IMR-90 (cell line): ENCODE data around the gene ZFP92. TPM values are rescaled to one million over a fixed set of nuclear protein-coding genes. Genes with fewer than 3 reads are reported as not detected.

Experiments
- ATAC-seq: fragments of 200-7000 bp; cut with Tn5 transposase; 2 replicates; pipeline ENCODE4 v1.9.1; 2020; ENCODE audit warnings: low read depth, mild to moderate bottlenecking, moderate library complexity
- BruUV-seq: library from RNA; stranded (reverse); fragments of 400-500 nt; replicated peaks from 2 replicates; lab custom pipeline; 2021; lab: Mats Ljungman, UMichigan
- CTCF ChIA-PET: fragments of 300-600 bp; formaldehyde crosslinking; extraction: SDS; loops from one replicate; lab custom pipeline; 2021; ENCODE audit warnings: antibody characterized with exemption; lab: Yijun Ruan, JAX
- POLR2A ChIA-PET: fragments of 300-600 bp; sonication (Branson Sonifier 250); formaldehyde crosslinking; loops from one replicate; lab custom pipeline; 2022; ENCODE audit warnings: antibody characterized with exemption; ENCODE audit not compliant: unreplicated experiment; lab: Charles Lee
- DNase-seq: peaks from one replicate; pipeline ENCODE4 v3.0.0; 2013
- H2AFZ ChIP-seq: replicated peaks from 2 replicates; pipeline ENCODE3; 2013; ENCODE audit warnings: low read length, mild to moderate bottlenecking; ENCODE audit not compliant: poor library complexity
- H2AK5ac ChIP-seq: 2 replicates; pipeline ENCODE4 v1.6.1; 2013; ENCODE audit warnings: low read depth, low read length, inconsistent platforms
- H2AK9ac ChIP-seq: replicated peaks from 2 replicates; pipeline ENCODE3; 2013; ENCODE audit warnings: mild to moderate bottlenecking, low read depth, low read length, moderate library complexity; ENCODE audit not compliant: poor library complexity
- H2BK120ac ChIP-seq: 2 replicates; pipeline ENCODE4 v1.6.1; 2013; ENCODE audit warnings: low read depth, low read length, inconsistent platforms
- H2BK15ac ChIP-seq: 3 replicates; pipeline ENCODE4 v1.6.1; 2013; ENCODE audit warnings: low read depth, low read length, inconsistent platforms
- H2BK20ac ChIP-seq: 2 replicates; pipeline ENCODE4 v1.6.1; 2013; ENCODE audit warnings: low read depth, mild to moderate bottlenecking, inconsistent platforms, low read length, moderate library complexity
- H2BK5ac ChIP-seq: 2 replicates; pipeline ENCODE4 v1.6.1; 2013; ENCODE audit warnings: mild to moderate bottlenecking, low read depth, low read length, inconsistent platforms; ENCODE audit not compliant: poor library complexity, severe bottlenecking
- H3K14ac ChIP-seq: replicated peaks from 2 replicates; pipeline ENCODE4 v1.6.1; 2013; ENCODE audit warnings: low read depth, low read length, inconsistent platforms
- H3K18ac ChIP-seq: 2 replicates; pipeline ENCODE4 v1.6.1; 2013; ENCODE audit warnings: low read depth, low read length, control low read depth
- H3K23ac ChIP-seq: 2 replicates; pipeline ENCODE4 v1.6.1; 2013; ENCODE audit warnings: low read depth, low read length, inconsistent platforms
- H3K27ac ChIP-seq: 2 replicates; pipeline ENCODE4 v1.5.1; 2013; ENCODE audit warnings: mild to moderate bottlenecking, control low read depth, low read length; ENCODE audit not compliant: insufficient read depth
- H3K27me3 ChIP-seq: 2 replicates; pipeline ENCODE4 v1.6.1; 2013; ENCODE audit warnings: low read length; ENCODE audit not compliant: control insufficient read depth, insufficient read depth
- H3K36me3 ChIP-seq: 2 replicates; pipeline ENCODE4 v1.6.1; 2013; ENCODE audit warnings: low read length, mixed read lengths; ENCODE audit not compliant: control insufficient read depth, insufficient read depth
- H3K4ac ChIP-seq: 2 replicates; pipeline ENCODE4 v1.6.1; 2013; ENCODE audit warnings: low read depth, low read length, inconsistent platforms
- H3K4me1 ChIP-seq: 2 replicates; pipeline ENCODE4 v1.6.1; 2013; ENCODE audit warnings: low read length, mixed read lengths; ENCODE audit not compliant: control insufficient read depth, insufficient read depth
- H3K4me2 ChIP-seq: 2 replicates; pipeline ENCODE4 v1.6.1; 2013; ENCODE audit warnings: low read depth, mild to moderate bottlenecking, control low read depth, low read length, moderate library complexity
- H3K4me3 ChIP-seq: 2 replicates; pipeline ENCODE4 v1.5.1; 2013; ENCODE audit warnings: low read depth, mild to moderate bottlenecking, control low read depth, low read length, moderate library complexity; ENCODE audit not compliant: insufficient read depth
- H3K56ac ChIP-seq: 2 replicates; pipeline ENCODE4 v1.6.1; 2013; ENCODE audit warnings: low read length, inconsistent platforms; ENCODE audit not compliant: insufficient read depth; ENCODE audit errors: extremely low read depth
- H3K79me1 ChIP-seq, 2 experiments: 2 replicates each; pipeline ENCODE4 v1.6.1; 2013; ENCODE audit warnings: low read length in 2 of 2, inconsistent platforms in 1 of 2, low read depth in 1 of 2
- H3K9ac ChIP-seq: 2 replicates; pipeline ENCODE4 v1.6.1; 2013; ENCODE audit warnings: low read depth, low read length, control low read depth
- H3K9me1 ChIP-seq: 2 replicates; pipeline ENCODE4 v1.6.1; 2013; ENCODE audit warnings: low read length, inconsistent platforms; ENCODE audit not compliant: insufficient read depth
- H3K9me3 ChIP-seq: 2 replicates; pipeline ENCODE4 v1.6.1; 2013; ENCODE audit warnings: low read length; ENCODE audit not compliant: control insufficient read depth, insufficient read depth
- H4K20me1 ChIP-seq: 2 replicates; pipeline ENCODE4 v1.6.1; 2013; ENCODE audit warnings: low read length, inconsistent platforms; ENCODE audit not compliant: insufficient read depth
- H4K5ac ChIP-seq: 2 replicates; pipeline ENCODE4 v1.6.1; 2013; ENCODE audit warnings: mild to moderate bottlenecking, low read depth, low read length, control low read depth
- H4K8ac ChIP-seq, 2 experiments: 2 replicates each; pipeline ENCODE4 v1.6.1; 2013; ENCODE audit warnings: low read depth in 2 of 2, low read length in 2 of 2, control low read depth in 1 of 2, inconsistent platforms in 1 of 2
- H4K91ac ChIP-seq: 2 replicates; pipeline ENCODE4 v1.6.1; 2013; ENCODE audit warnings: low read depth, low read length, inconsistent platforms; ENCODE audit not compliant: insufficient read depth
- CEBPB ChIP-seq: IDR thresholded peaks from 2 replicates; pipeline ENCODE4 v1.6.1; 2012; ENCODE audit warnings: low read depth, low read length, improper control_type of control experiment
- CHD1 ChIP-seq: IDR thresholded peaks from 2 replicates; pipeline ENCODE4 v1.6.1; 2012; ENCODE audit warnings: low read depth, low read length, improper control_type of control experiment
- FOS ChIP-seq: fragments of 150-350 bp; IDR thresholded peaks from 2 replicates; pipeline ENCODE4 v1.6.1; 2016; ENCODE audit warnings: low read depth, low read length
- MAZ ChIP-seq: IDR thresholded peaks from 2 replicates; pipeline ENCODE4 v1.6.1; 2012; ENCODE audit warnings: low read depth, mild to moderate bottlenecking, low read length, improper control_type of control experiment, moderate library complexity, borderline replicate concordance
- RAD21 ChIP-seq: IDR thresholded peaks from 2 replicates; pipeline ENCODE4 v1.6.1; 2012; ENCODE audit warnings: low read length, improper control_type of control experiment
- RCOR1 ChIP-seq: IDR thresholded peaks from 2 replicates; pipeline ENCODE4 v1.6.1; 2012; ENCODE audit warnings: mild to moderate bottlenecking, low read length, improper control_type of control experiment; ENCODE audit not compliant: insufficient replicate concordance
- SMC3 ChIP-seq: fragments of 150-350 bp; IDR thresholded peaks from 2 replicates; pipeline ENCODE4 v1.6.1; 2016; ENCODE audit warnings: low read depth, mild to moderate bottlenecking, antibody characterized with exemption, low read length, moderate library complexity
- WGBS, 2 experiments: methylation state at CpG; one replicate each; pipeline versions ENCODE4 v1.1.5 to v1.1.7; 2013; ENCODE audit warnings: missing lambda C conversion rate in 2 of 2; ENCODE audit not compliant: insufficient read length in 1 of 2; ENCODE audit errors: extremely low coverage in 2 of 2; 5-methylcytosine and 5-hydroxymethylcytosine counted together
- dilution Hi-C: fragments of 300-500 bp; cut with HindIII; formaldehyde crosslinking; loops from one replicate; pipeline ENCODE4 v1.14.3; 2018; ENCODE audit warnings: low sequenced_read_pairs; ENCODE audit not compliant: unreplicated experiment
- in situ Hi-C: fragments of 300-500 bp; cut with MboI; formaldehyde crosslinking; loops from 3 replicates; pipeline ENCODE4 v1.14.3; 2019; ENCODE audit warnings: low sequenced_read_pairs, inconsistent platforms, mixed read lengths
- intact Hi-C: fragments of 100-400 bp; cut with micrococcal nuclease; formaldehyde crosslinking; loops from 2 replicates; pipeline ENCODE4 v1.10.0; 2022
- polyA plus RNA-seq, 3 experiments: library from polyadenylated mRNA; depleted of rRNA; stranded (reverse); fragments of >200 nt; gene quantifications; 2 replicates each; pipeline ENCODE4 v1.2.3, GENCODE V29; 2012; ENCODE audit warnings: low replicate concordance in 1 of 3
- total RNA-seq: library from RNA; depleted of rRNA; stranded (reverse); fragments of >200 nt; gene quantifications from 2 replicates; pipeline ENCODE4 v1.2.3, GENCODE V29; 2012

Gene ZFP92
- total and polyA plus RNA-seq, 2 of the 4 experiments (the other 2 are of a cell fraction) = under 0.01 to 0.03 TPM

DNA sequence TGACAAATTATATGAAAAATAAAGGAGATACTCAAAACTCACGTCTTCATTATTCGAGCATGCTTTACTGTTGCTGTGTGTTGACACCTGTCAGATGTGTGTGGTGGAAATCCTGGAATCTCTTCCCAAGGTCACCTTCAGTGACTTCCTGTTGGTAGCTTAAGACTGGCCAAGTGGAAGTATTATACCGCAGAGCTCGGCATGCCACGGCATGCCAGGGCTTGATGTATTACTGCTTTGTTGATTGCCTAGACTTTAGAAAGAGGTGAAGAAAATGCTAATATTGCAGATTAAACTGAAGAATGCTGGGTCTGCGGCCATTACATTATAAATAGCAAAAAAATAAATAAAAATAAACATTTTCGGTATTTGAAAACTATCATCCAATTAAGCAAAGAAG lies 30.0 kb downstream of the ZFP92 start:
- Histone ChIP-seq H3K4me1 (no peaks in the 10 kb centered on the region), H3K4ac (no peak overlapping the region), H3K27me3 (peaks cover 6% of the 10 kb centered on the region), H3K9me3 (peaks cover 6% of the 10 kb centered on the region), H4K8ac (no peak overlapping the region), H4K5ac (no peak overlapping the region), H3K9ac (no peak overlapping the region), H2BK20ac (no peak overlapping the region), H3K18ac (no peak overlapping the region), H3K14ac (no peak overlapping the region), H2AK5ac (no peak overlapping the region), H3K4me2 (no peak overlapping the region), H3K56ac (no peak overlapping the region), H2BK120ac (no peak overlapping the region), H3K9me1 (no peaks in the 10 kb centered on the region), H3K36me3 (no peaks in the 10 kb centered on the region), H3K4me3 (no peak overlapping the region), H4K20me1 (no peaks in the 10 kb centered on the region), H2BK5ac (no peak overlapping the region), H2AK9ac (no peak overlapping the region), H2BK15ac (no peak overlapping the region), H3K27ac (no peak overlapping the region), H3K79me1 (no peaks in the 10 kb centered on the region), H3K23ac (no peak overlapping the region), H2AFZ (no peak overlapping the region), H4K91ac (no peak overlapping the region)
- intact Hi-C loops (no loop called here), in situ Hi-C loops (no loop called here), dilution Hi-C loops (no loop called here)
- CTCF ChIA-PET = no interaction called here
- POLR2A ChIA-PET = no interaction called here
- TF ChIP-seq FOS (no peak), RCOR1 (no peak), RAD21 (no peak), SMC3 (no peak), CEBPB (no peak), MAZ (no peak), CHD1 (no peak)
- BruUV-seq = no TSS peak
- WGBS, 2 experiments = no CpG with 5 or more reads among the region's 7 CpGs
- ATAC-seq = no peak
- DNase-seq = no peak
